HG02763 (cell line): ENCODE measurements around the gene PARVA.

ENCODE experiments used
- ATAC-seq: cut with Tn5 transposase; IDR thresholded peaks from one replicate; pipeline ENCODE4 v1.9.1; 2021; ENCODE audit warnings: mild to moderate bottlenecking, moderate library complexity; ENCODE audit not compliant: unreplicated experiment

PARVA gene

GRCh38 chr11:12456651-12457579 is 79.5 kb downstream of the PARVA start:
- ATAC-seq = no peak

GRCh38 chr11:12458042-12458441 is 80.7 kb downstream of the PARVA start:
- no peak for ATAC-seq

GRCh38 chr11:12459374-12459773 is 82.0 kb downstream of the PARVA start:
- no peak for ATAC-seq

- no peak for ATAC-seq
Measured at GRCh38 chr11:12459865-12460444, 82.6 kb downstream of the PARVA start.

DNA sequence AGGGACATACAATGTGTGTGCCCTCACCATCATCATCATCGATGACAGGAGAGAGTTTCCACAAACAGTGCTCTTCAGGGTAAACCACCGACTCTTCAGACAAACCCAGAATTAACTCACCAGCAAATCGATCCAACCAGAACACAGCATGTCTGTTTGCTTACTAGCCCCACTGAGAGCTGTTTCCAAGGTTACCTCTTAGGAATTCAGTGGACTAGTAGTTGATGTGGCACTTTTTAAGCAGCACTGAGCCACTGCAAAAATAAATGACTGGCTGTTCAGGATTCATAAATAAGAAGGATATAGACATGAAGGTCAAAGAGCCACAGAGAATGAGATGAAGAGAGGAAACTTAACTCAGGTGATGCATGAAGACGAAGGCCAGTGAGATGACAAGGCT is 83.1 kb downstream of the PARVA start:
- no peak for ATAC-seq

DNA sequence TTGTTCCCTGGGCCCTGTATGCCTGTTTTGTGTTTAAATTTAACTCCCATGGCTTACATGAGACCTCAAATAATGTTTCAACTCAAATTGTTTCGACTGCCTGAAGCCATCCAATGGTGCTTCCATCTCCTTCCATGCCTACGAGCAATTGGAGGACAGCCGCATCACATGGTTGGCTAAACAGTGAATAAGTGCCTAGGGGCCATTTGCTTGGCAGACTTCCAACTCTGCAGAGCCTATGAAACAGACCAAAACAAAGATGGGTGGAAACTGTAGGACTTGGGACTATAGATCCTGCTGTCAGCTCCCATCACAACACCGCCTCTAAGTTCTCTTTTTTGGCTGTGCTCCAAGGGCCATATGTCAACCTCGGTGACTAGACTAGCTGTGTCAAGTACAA is 84.1 kb downstream of the PARVA start:
- ATAC-seq = no peak

DNA sequence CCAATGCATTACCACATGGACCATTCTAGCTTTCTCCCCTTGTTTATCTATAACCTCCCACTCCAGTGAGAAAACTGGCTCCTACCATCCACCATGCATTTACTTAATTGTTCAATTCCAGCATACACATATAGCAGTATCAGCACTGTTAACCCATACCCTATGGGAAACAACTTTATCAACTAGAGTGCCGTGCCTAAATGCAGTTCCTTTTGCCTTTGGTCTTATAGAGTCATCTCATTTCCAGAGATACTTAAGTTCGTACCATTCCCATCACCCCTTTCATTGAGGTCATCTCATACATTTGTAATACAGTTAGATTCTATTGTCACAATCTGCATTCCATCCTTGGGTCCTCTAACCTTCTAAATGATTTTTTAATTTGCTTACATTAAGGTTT is 86.9 kb downstream of the PARVA start:
- ATAC-seq = no peak

- ATAC-seq = no peak
Measured at GRCh38 chr11:12465332-12465731, 88.0 kb downstream of the PARVA start.

DNA sequence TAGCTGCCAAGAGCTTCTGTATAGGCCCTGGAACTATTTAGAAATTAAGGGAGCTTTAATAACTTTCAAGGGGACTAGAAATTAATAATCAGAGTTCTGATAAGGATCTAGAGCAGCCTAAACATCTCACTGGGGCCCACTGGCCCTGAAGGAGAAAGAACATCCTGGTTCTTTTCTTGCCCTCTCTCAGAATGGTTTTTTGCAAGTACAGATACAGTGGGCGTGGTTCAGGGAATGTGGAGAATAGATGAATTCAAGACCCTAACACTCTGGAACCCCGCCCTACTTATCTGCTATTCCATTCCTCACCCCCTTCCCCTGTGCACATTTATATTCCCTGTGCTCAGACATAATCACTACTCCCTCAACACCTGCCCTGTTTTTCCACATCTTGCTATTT is 90.2 kb downstream of the PARVA start:
- ATAC-seq = no peak

- ATAC-seq = no peak
Measured at GRCh38 chr11:12469451-12469850, 92.1 kb downstream of the PARVA start.

- no peak for ATAC-seq
Measured at GRCh38 chr11:12470236-12470635, 92.9 kb downstream of the PARVA start.

GRCh38 chr11:12472401-12473005 is 95.1 kb downstream of the PARVA start:
- no peak for ATAC-seq

- no peak for ATAC-seq
Measured at GRCh38 chr11:12473381-12473780, 96.0 kb downstream of the PARVA start.

GRCh38 chr11:12474871-12475270 is 97.5 kb downstream of the PARVA start:
- no peak for ATAC-seq

- ATAC-seq = no peak
Measured at GRCh38 chr11:12478743-12479142, 101.4 kb downstream of the PARVA start.

DNA sequence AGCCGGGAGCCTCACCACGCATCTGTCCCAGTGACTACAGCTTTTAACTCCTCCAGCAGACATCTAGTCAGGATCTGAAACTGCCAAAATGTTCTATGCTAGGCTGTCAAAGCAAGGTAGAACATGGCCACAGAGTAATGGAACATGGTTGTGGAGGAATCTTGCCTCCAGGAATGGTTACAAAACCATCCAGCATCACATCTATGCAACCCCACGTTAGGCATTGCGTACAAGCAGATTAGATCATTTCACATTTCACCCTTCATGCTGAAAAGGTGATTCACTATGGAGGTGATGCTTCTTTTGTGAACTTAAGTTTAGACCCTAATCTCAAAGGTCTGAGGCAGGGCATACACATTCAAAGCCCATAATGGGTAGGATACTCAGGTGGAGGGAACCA is 103.0 kb downstream of the PARVA start:
- ATAC-seq = no peak

DNA sequence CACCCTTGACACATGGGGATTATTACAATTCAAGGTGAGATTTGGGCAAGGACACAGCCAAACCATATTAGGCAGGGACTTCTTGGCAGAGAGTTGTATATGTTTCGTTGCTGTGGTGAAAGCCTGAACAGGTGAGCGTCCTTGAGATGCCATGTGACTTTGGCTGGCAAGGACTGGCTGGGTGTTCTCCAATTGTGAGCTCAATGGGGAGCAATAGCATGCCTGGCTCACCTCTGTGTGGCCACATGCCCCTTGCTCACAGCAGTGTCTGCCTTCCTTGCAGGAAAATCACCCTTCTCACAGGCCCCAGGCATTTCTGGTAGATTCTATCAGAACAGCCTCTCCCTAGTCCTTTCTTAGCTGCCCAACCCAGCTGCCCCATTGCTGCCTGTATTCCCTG is 105.5 kb downstream of the PARVA start:
- ATAC-seq = no peak

DNA sequence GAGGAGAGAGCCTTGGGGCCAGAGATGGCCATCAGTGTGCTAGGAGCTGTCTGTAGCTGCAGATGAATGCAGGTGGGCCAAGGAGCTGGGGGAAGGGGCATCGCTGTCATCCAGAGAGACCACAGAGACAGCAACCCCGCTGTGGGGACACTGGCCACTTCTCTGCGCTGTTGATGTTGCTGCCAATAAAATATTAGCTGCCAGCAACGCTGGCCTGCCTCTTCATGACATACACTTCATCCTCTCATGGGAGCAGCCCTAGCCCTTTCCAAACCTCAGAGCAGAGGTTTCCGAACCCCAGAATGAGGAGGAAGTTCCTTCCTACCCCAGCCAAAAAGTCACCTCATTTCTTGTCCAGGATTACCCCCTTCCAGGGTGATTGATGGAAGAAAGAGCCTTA is 106.2 kb downstream of the PARVA start:
- no peak for ATAC-seq

GRCh38 chr11:12485328-12485727 is 108.0 kb downstream of the PARVA start:
- no peak for ATAC-seq

- no peak for ATAC-seq
Measured at GRCh38 chr11:12489246-12489772, 111.9 kb downstream of the PARVA start.

DNA sequence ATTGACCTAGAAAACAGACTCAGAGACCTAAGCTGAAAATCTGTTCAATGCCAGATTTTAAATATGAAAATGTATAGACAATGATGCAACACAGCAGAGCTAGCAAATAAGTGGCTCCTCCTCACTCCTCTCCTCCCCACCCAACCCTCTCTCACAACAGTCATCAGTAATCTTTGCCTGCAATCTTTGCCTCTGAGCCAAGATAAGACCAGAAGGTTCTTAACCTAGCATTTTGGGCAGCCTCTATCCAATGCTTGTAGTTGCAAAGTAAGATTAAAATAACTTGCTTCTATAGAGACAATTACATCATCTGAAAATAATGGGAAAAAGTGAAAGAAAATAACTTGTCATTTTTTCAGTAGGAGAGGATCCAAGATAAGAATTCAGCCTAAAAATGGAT is 117.3 kb downstream of the PARVA start:
- no peak for ATAC-seq
